GM19099 (cell line): Measurements from ENCODE around the gene ENTPD5.

Source experiments
- POLR2A ChIP-seq: IDR thresholded peaks from 3 replicates; pipeline ENCODE4 v1.6.1; 2011; ENCODE audit warnings: low read depth; ENCODE audit not compliant: insufficient read length; ENCODE audit errors: extremely low read depth

ENTPD5 gene

GRCh38 chr14:74019408-74020137 is 485 bp upstream of the ENTPD5 start:
- no peak for TF ChIP-seq POLR2A

- TF ChIP-seq POLR2A = no peak
Observed at GRCh38 chr14:74018174-74018585, 908 bp downstream of the ENTPD5 start.

- TF ChIP-seq POLR2A = no peak
Observed at GRCh38 chr14:74015963-74016362, 3.1 kb downstream of the ENTPD5 start.

- TF ChIP-seq POLR2A = no peak
Observed at GRCh38 chr14:74015176-74015575, 3.9 kb downstream of the ENTPD5 start.

- TF ChIP-seq POLR2A = no peak
Observed at GRCh38 chr14:74014299-74014698, 4.8 kb downstream of the ENTPD5 start.

GRCh38 chr14:74008843-74009499 is 10.1 kb downstream of the ENTPD5 start:
- no peak for TF ChIP-seq POLR2A

- no peak for TF ChIP-seq POLR2A
Observed at GRCh38 chr14:73998726-73999125, 20.4 kb downstream of the ENTPD5 start.

GRCh38 chr14:73997944-73998447 is 21.1 kb downstream of the ENTPD5 start:
- TF ChIP-seq POLR2A = no peak

GRCh38 chr14:73997108-73997943 is 21.8 kb downstream of the ENTPD5 start:
- TF ChIP-seq POLR2A = no peak

GRCh38 chr14:73996731-73997107 is 22.4 kb downstream of the ENTPD5 start:
- TF ChIP-seq POLR2A = no peak

GRCh38 chr14:73995977-73996378 is 23.1 kb downstream of the ENTPD5 start:
- TF ChIP-seq POLR2A = no peak

- TF ChIP-seq POLR2A = no peak
Observed at GRCh38 chr14:73991092-73991491, 28.0 kb downstream of the ENTPD5 start.

GRCh38 chr14:73988065-73988464 is 31.0 kb downstream of the ENTPD5 start:
- TF ChIP-seq POLR2A = no peak

GRCh38 chr14:73977896-73978295 is 41.2 kb downstream of the ENTPD5 start:
- TF ChIP-seq POLR2A = no peak

GRCh38 chr14:73976125-73976524 is 43.0 kb downstream of the ENTPD5 start:
- TF ChIP-seq POLR2A = no peak

GRCh38 chr14:73973497-73973896 is 45.6 kb downstream of the ENTPD5 start:
- no peak for TF ChIP-seq POLR2A

GRCh38 chr14:73968885-73969284 is 50.2 kb downstream of the ENTPD5 start:
- TF ChIP-seq POLR2A = no peak
